ENCODE measurements around the gene NPTN.

NPTN gene

DNA sequence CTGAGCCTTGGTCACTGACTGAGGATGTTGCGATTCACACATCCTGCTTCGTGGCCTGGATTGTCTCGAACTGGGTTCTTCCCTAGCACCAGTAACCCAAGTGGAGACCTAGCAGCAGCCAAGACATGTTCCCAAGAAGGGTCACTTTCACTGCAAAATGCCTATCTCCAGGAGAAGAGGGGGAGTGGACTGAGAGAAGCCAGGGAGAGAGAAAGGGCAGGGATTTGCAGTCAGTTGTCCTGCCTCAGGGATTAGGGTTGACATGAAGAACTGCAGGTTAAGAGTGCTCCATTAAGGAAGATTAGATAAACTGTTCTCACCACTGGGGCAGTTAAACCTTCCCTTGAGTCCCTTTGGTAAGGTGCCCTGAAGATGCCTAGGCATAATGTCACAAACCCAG is 45.3 kb upstream of the NPTN start:
- Histone ChIP-seq H3K9ac (ENCODE audit: insufficient read length, low read depth) (no peak overlapping the region), H3K4me3 (ENCODE audit: insufficient read length, low read depth) (no peak overlapping the region), H3K36me3 (ENCODE audit: insufficient read depth, insufficient read length, low read length) (no peaks in the 10 kb centered on the region), H3K27me3 (ENCODE audit: insufficient read depth, insufficient read length) (no peaks in the 10 kb centered on the region), H3K4me1 (ENCODE audit: insufficient read depth, insufficient read length) (peaks cover 3% of the 10 kb centered on the region), H3K9me3 (ENCODE audit: insufficient read depth, low read length) (no peaks in the 10 kb centered on the region)
- no peak for DNase-seq (ENCODE audit: low read depth, low spot score)
- no peak for TF ChIP-seq SUZ12 (IDR thresholded peaks at IDR 0.05; ENCODE audit: extremely low read depth, insufficient read depth, insufficient read length)

DNA sequence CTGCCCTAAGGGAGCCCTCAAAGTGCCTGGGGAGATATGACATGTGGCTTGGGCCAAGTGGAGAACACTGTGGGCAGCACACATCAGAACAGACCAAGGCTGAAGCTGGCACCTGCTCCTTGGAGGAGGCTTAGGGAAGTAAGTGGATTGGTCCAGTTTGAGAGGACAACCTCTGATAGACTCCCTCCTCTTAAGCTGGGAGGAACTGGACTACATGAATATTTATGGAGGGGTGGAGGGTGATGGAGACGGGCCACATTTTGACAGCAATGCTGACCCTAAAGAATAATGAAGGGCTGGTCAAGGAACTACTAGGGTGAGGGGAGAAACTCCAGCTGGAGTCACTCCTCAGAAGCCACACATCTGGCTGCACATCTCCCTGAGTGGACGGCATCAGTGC is 44.5 kb upstream of the NPTN start:
- no peak for DNase-seq (ENCODE audit: low read depth, low spot score)
- Histone ChIP-seq H3K4me3 (ENCODE audit: insufficient read length, low read depth) (no peak overlapping the region), H3K9me3 (ENCODE audit: insufficient read depth, low read length) (no peaks in the 10 kb centered on the region), H3K36me3 (ENCODE audit: insufficient read depth, insufficient read length, low read length) (no peaks in the 10 kb centered on the region), H3K9ac (ENCODE audit: insufficient read length, low read depth) (no peak overlapping the region), H3K4me1 (ENCODE audit: insufficient read depth, insufficient read length) (no peaks in the 10 kb centered on the region), H3K27me3 (ENCODE audit: insufficient read depth, insufficient read length) (peaks cover under 1% of the 10 kb centered on the region)
- TF ChIP-seq SUZ12 (IDR thresholded peaks at IDR 0.05; ENCODE audit: extremely low read depth, insufficient read depth, insufficient read length): no peak
- TF ChIP-seq YY1 (IDR thresholded peaks at IDR 0.05; ENCODE audit: insufficient read depth, insufficient read length): no peak
- TF ChIP-seq ZNF274 (IDR thresholded peaks at IDR 0.05; ENCODE audit: low read depth, low read length): no peak

DNA sequence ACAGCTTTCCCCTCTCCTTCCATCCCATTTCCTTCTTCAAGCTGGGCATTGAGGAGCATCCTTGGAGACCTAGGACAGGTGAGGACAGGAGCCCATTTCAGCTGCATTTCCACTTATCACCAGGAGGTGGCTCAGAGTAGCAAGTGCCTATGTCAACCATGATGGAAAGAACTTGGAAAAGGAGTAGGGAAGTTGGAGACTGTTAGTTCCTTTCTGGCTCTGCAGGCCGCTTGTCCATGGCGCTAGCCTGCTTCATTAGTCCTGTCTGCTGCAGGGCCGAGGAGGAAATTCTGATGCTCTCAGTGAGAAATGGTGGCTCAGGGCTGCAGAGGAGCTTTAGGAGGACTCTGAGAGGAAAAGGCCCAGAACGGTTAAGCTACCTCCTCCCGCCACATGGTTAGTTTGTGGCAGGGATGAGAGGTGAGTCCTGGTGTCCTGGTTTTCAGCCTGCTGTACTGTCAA is 44.0 kb upstream of the NPTN start:
- H3K4me3 ChIP-seq (ENCODE audit: insufficient read length, low read depth): no peak overlapping the region
- H3K4me1 ChIP-seq (ENCODE audit: insufficient read depth, insufficient read length): no peaks in the 10 kb centered on the region
- no peak for DNase-seq (ENCODE audit: low read depth, low spot score)

DNA sequence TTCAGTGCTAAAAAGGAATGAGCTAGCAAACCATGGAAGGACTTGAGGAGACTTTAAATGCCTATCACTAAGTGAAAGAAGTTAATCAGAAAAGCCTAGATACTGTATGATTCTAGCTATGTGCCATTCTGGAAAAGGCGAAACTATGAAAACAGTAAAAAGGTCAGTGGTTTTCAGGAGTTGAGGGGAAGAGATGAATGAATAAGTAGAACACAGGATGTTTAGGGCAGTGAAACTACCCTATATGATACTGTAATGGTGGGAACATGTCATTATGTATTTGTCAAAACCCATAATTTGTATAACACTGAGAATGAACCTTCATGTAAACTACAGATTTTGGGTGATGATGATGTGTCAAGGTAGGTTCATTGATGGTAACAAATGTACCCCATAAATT is 41.4 kb upstream of the NPTN start:
- no peak for DNase-seq (ENCODE audit: low read depth, low spot score)
- Histone ChIP-seq H3K9ac (ENCODE audit: insufficient read length, low read depth) (no peak overlapping the region), H3K9me3 (ENCODE audit: insufficient read depth, low read length) (no peaks in the 10 kb centered on the region), H3K4me1 (ENCODE audit: insufficient read depth, insufficient read length) (no peaks in the 10 kb centered on the region), H3K36me3 (ENCODE audit: insufficient read depth, insufficient read length, low read length) (no peaks in the 10 kb centered on the region), H3K4me3 (ENCODE audit: insufficient read length, low read depth) (no peak overlapping the region), H3K27me3 (ENCODE audit: insufficient read depth, insufficient read length) (peaks cover 2% of the 10 kb centered on the region)
- no peak for TF ChIP-seq SUZ12 (IDR thresholded peaks at IDR 0.05; ENCODE audit: extremely low read depth, insufficient read depth, insufficient read length)
- TF ChIP-seq ZNF274 (IDR thresholded peaks at IDR 0.05; ENCODE audit: low read depth, low read length): no peak
- no peak for TF ChIP-seq YY1 (IDR thresholded peaks at IDR 0.05; ENCODE audit: insufficient read depth, insufficient read length)

More for the DNA sequence above, 44.0 kb upstream of the NPTN start:
- H3K9ac ChIP-seq (ENCODE audit: insufficient read length, low read depth): no peak overlapping the region
- peaks cover 2% of the 10 kb centered on the region for H3K27me3 ChIP-seq (ENCODE audit: insufficient read depth, insufficient read length)
- TF ChIP-seq SUZ12 (IDR thresholded peaks at IDR 0.05; ENCODE audit: extremely low read depth, insufficient read depth, insufficient read length): no peak
- TF ChIP-seq YY1 (IDR thresholded peaks at IDR 0.05; ENCODE audit: insufficient read depth, insufficient read length): no peak
- TF ChIP-seq ZNF274 (IDR thresholded peaks at IDR 0.05; ENCODE audit: low read depth, low read length): no peak
- H3K36me3 ChIP-seq (ENCODE audit: insufficient read depth, insufficient read length, low read length): no peaks in the 10 kb centered on the region
- H3K9me3 ChIP-seq (ENCODE audit: insufficient read depth, low read length): no peaks in the 10 kb centered on the region

GRCh38 chr15:73660455-73660854 is 27.3 kb upstream of the NPTN start:
- Histone ChIP-seq H3K9ac (ENCODE audit: insufficient read length, low read depth) (no peak overlapping the region), H3K4me1 (ENCODE audit: insufficient read depth, insufficient read length) (no peaks in the 10 kb centered on the region), H3K4me3 (ENCODE audit: insufficient read length, low read depth) (no peak overlapping the region), H3K27me3 (ENCODE audit: insufficient read depth, insufficient read length) (no peaks in the 10 kb centered on the region), H3K9me3 (ENCODE audit: insufficient read depth, low read length) (peaks cover 9% of the 10 kb centered on the region; the same call in 1 of the 2 replicates), H3K36me3 (ENCODE audit: insufficient read depth, insufficient read length, low read length) (no peaks in the 10 kb centered on the region)
- DNase-seq (ENCODE audit: low read depth, low spot score): no peak
- TF ChIP-seq YY1 (IDR thresholded peaks at IDR 0.05; ENCODE audit: insufficient read depth, insufficient read length) (no peak), SUZ12 (IDR thresholded peaks at IDR 0.05; ENCODE audit: extremely low read depth, insufficient read depth, insufficient read length) (no peak), ZNF274 (IDR thresholded peaks at IDR 0.05; ENCODE audit: low read depth, low read length) (no peak)

- no peak for DNase-seq (ENCODE audit: low read depth, low spot score)
- Histone ChIP-seq H3K4me1 (ENCODE audit: insufficient read depth, insufficient read length) (no peaks in the 10 kb centered on the region), H3K36me3 (ENCODE audit: insufficient read depth, insufficient read length, low read length) (no peaks in the 10 kb centered on the region), H3K4me3 (ENCODE audit: insufficient read length, low read depth) (no peak overlapping the region), H3K9me3 (ENCODE audit: insufficient read depth, low read length) (peaks cover 9% of the 10 kb centered on the region; the same call in 1 of the 2 replicates), H3K27me3 (ENCODE audit: insufficient read depth, insufficient read length) (no peaks in the 10 kb centered on the region), H3K9ac (ENCODE audit: insufficient read length, low read depth) (no peak overlapping the region)
- TF ChIP-seq ZNF274 (IDR thresholded peaks at IDR 0.05; ENCODE audit: low read depth, low read length) (no peak), YY1 (IDR thresholded peaks at IDR 0.05; ENCODE audit: insufficient read depth, insufficient read length) (no peak), SUZ12 (IDR thresholded peaks at IDR 0.05; ENCODE audit: extremely low read depth, insufficient read depth, insufficient read length) (no peak)
Measured at GRCh38 chr15:73658645-73659044, 25.5 kb upstream of the NPTN start.

GRCh38 chr15:73655724-73656123 is 22.5 kb upstream of the NPTN start:
- no peaks in the 10 kb centered on the region for H3K4me1 ChIP-seq (ENCODE audit: insufficient read depth, insufficient read length)
- no peak overlapping the region for H3K4me3 ChIP-seq (ENCODE audit: insufficient read length, low read depth)
- no peak for DNase-seq (ENCODE audit: low read depth, low spot score)
- TF ChIP-seq YY1 (IDR thresholded peaks at IDR 0.05; ENCODE audit: insufficient read depth, insufficient read length): no peak
- TF ChIP-seq ZNF274 (IDR thresholded peaks at IDR 0.05; ENCODE audit: low read depth, low read length): no peak
- TF ChIP-seq SUZ12 (IDR thresholded peaks at IDR 0.05; ENCODE audit: extremely low read depth, insufficient read depth, insufficient read length): no peak
- H3K27me3 ChIP-seq (ENCODE audit: insufficient read depth, insufficient read length): no peaks in the 10 kb centered on the region
- no peaks in the 10 kb centered on the region for H3K9me3 ChIP-seq (ENCODE audit: insufficient read depth, low read length)
- no peaks in the 10 kb centered on the region for H3K36me3 ChIP-seq (ENCODE audit: insufficient read depth, insufficient read length, low read length)
- no peak overlapping the region for H3K9ac ChIP-seq (ENCODE audit: insufficient read length, low read depth)

- H3K36me3 ChIP-seq (ENCODE audit: insufficient read depth, insufficient read length, low read length): no peaks in the 10 kb centered on the region
Measured at GRCh38 chr15:73654659-73655058, 21.5 kb upstream of the NPTN start.

More at GRCh38 chr15:73654659-73655058, 21.5 kb upstream of the NPTN start:
- Histone ChIP-seq H3K27me3 (ENCODE audit: insufficient read depth, insufficient read length) (no peaks in the 10 kb centered on the region), H3K9me3 (ENCODE audit: insufficient read depth, low read length) (no peaks in the 10 kb centered on the region), H3K4me1 (ENCODE audit: insufficient read depth, insufficient read length) (no peaks in the 10 kb centered on the region), H3K4me3 (ENCODE audit: insufficient read length, low read depth) (no peak overlapping the region), H3K9ac (ENCODE audit: insufficient read length, low read depth) (no peak overlapping the region)
- no peak for DNase-seq (ENCODE audit: low read depth, low spot score)
- no peak for TF ChIP-seq SUZ12 (IDR thresholded peaks at IDR 0.05; ENCODE audit: extremely low read depth, insufficient read depth, insufficient read length)
- TF ChIP-seq ZNF274 (IDR thresholded peaks at IDR 0.05; ENCODE audit: low read depth, low read length): no peak
- TF ChIP-seq YY1 (IDR thresholded peaks at IDR 0.05; ENCODE audit: insufficient read depth, insufficient read length): no peak
